Endothelial cell of umbilical vein (primary cell): Measurements from ENCODE around the gene ARHGAP18.

Experiments
- CTCF ChIP-seq, 2 donors: IDR thresholded peaks; 1 replicate in 1 of 2; 2 replicates in 1 of 2; pipeline ENCODE4 v1.5.1; 2011; ENCODE audit warnings: low read length in 2 of 2, mild to moderate bottlenecking in 2 of 2, moderate library complexity in 2 of 2, control low read depth in 1 of 2, inconsistent platforms in 1 of 2, low read depth in 1 of 2; ENCODE audit not compliant: insufficient read depth in 1 of 2; ENCODE audit errors: extremely low read depth in 1 of 2
- MAX ChIP-seq: IDR thresholded peaks from 2 replicates; pipeline ENCODE4 v1.6.1; 2011; ENCODE audit not compliant: insufficient read depth, insufficient read length
- POLR2A ChIP-seq: IDR thresholded peaks from 2 replicates; pipeline ENCODE4 v1.6.1; 2012; ENCODE audit warnings: low read depth, mild to moderate bottlenecking, control low read depth, low read length

DNA sequence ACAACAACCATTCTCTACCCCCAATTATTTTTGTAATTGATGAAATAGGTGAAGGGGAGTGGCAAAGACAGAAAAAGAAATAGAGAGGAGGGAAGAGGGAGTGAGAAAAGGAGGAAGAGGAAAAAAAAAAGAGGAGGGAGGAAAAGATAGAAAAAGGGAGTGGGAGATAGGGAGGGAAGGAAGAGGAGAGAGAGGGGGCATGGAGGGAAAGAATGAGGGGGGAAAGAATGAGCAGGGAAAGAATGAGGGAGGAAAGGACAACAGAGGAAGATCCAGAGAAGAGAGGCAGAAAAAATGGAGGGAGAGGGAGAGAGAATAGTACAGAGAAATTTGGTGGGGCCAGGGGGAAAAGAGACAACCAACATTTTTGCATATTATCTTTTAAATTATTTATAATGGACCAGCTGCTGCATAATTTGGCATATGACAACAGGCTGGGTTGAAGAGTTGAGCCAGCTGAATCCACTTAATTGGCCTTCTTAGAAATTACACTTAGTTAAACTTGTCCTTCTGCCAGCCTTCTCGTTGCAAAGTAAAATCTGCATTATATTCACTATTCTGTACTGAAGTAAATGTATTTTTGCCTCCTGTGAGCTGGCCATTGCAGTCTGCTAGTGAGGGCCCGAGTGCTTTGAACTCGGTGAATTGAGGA lies 101.0 kb downstream of the ARHGAP18 start:
- no peak for TF ChIP-seq MAX
- no peak for TF ChIP-seq CTCF (IDR thresholded peaks at IDR 0.05; ENCODE audit: extremely low read depth in 1 of 2, insufficient read depth in 1 of 2, low read depth in 1 of 2, low read length in 2 of 2)
- TF ChIP-seq POLR2A, result no peak
